ENCODE measurements around the gene SCN2B.

The SCN2B gene

DNA sequence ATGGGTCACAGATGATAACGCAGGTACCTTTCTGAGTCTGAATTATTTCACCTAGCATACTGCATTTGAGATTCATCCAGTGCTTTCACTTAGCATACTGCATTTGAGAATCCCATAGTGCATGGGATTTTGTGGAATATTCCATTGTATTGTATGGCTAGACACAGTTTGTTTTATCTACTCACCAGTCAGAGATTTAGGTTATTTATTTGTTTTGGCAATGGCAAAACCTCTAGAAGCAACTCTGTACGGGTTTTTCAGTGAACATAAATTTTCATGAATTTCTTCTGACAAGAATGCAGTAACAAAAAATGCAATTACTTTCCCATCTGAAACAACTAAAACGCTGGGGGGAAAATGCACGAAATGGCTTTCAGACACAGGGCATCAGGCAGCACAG is 48.1 kb downstream of the SCN2B start:
- TF ChIP-seq POLR2A (IDR thresholded peaks at IDR 0.05; ENCODE audit: low read depth, low read length) (no peak), PAX5 (IDR thresholded peaks at IDR 0.05; ENCODE audit: insufficient read depth, low read length, severe bottlenecking) (no peak), POU2F2 (IDR thresholded peaks at IDR 0.05; ENCODE audit: low read depth, low read length) (no peak), POLR2AphosphoS5 (IDR thresholded peaks at IDR 0.05; ENCODE audit: low read depth, low read length) (no peak), SPI1 (IDR thresholded peaks at IDR 0.05; ENCODE audit: low read depth, low read length) (no peak), TAF1 (IDR thresholded peaks at IDR 0.05; ENCODE audit: low read depth, low read length) (no peak)
- no peak for DNase-seq (ENCODE audit: insufficient read length, low spot score)
- FAIRE-seq, result no peak

- TF ChIP-seq POU2F2 (IDR thresholded peaks at IDR 0.05; ENCODE audit: low read depth, low read length) (peak; percentile 41; the same call in 1 of the 2 replicates), POLR2AphosphoS5 (IDR thresholded peaks at IDR 0.05; ENCODE audit: low read depth, low read length) (peak; percentile 63; the same call in 1 of the 2 replicates), POLR2A (IDR thresholded peaks at IDR 0.05; ENCODE audit: low read depth, low read length) (peak; percentile 77), SPI1 (IDR thresholded peaks at IDR 0.05; ENCODE audit: low read depth, low read length) (no peak)
- DNase-seq (ENCODE audit: insufficient read length, low spot score) (no peak), FAIRE-seq (peak; percentile 5)
Measured at GRCh38 chr11:118126082-118126838, 50.2 kb downstream of the SCN2B start.

GRCh38 chr11:118124929-118125535 is 51.4 kb downstream of the SCN2B start:
- TF ChIP-seq POLR2A (IDR thresholded peaks at IDR 0.05; ENCODE audit: low read depth, low read length), result no peak
- no peak for DNase-seq (ENCODE audit: insufficient read length, low spot score)
- FAIRE-seq, result no peak

GRCh38 chr11:118120793-118121192 is 55.6 kb downstream of the SCN2B start:
- no peak for TF ChIP-seq POLR2A (IDR thresholded peaks at IDR 0.05; ENCODE audit: low read depth, low read length)
- TF ChIP-seq POLR2AphosphoS5 (IDR thresholded peaks at IDR 0.05; ENCODE audit: low read depth, low read length), result no peak
- no peak for TF ChIP-seq TAF1 (IDR thresholded peaks at IDR 0.05; ENCODE audit: low read depth, low read length)
- TF ChIP-seq SPI1 (IDR thresholded peaks at IDR 0.05; ENCODE audit: low read depth, low read length), result no peak
- FAIRE-seq, result no peak
- no peak for DNase-seq (ENCODE audit: insufficient read length, low spot score)

GRCh38 chr11:118117790-118118601 is 58.4 kb downstream of the SCN2B start:
- FAIRE-seq (no peak), DNase-seq (ENCODE audit: insufficient read length, low spot score) (no peak)
- TF ChIP-seq POLR2AphosphoS5 (IDR thresholded peaks at IDR 0.05; ENCODE audit: low read depth, low read length) (no peak), SPI1 (IDR thresholded peaks at IDR 0.05; ENCODE audit: low read depth, low read length) (no peak), TAF1 (IDR thresholded peaks at IDR 0.05; ENCODE audit: low read depth, low read length) (no peak), PAX5 (IDR thresholded peaks at IDR 0.05; ENCODE audit: insufficient read depth, low read length, severe bottlenecking) (no peak), POU2F2 (IDR thresholded peaks at IDR 0.05; ENCODE audit: low read depth, low read length) (no peak), POLR2A (IDR thresholded peaks at IDR 0.05; ENCODE audit: low read depth, low read length) (no peak)

DNA sequence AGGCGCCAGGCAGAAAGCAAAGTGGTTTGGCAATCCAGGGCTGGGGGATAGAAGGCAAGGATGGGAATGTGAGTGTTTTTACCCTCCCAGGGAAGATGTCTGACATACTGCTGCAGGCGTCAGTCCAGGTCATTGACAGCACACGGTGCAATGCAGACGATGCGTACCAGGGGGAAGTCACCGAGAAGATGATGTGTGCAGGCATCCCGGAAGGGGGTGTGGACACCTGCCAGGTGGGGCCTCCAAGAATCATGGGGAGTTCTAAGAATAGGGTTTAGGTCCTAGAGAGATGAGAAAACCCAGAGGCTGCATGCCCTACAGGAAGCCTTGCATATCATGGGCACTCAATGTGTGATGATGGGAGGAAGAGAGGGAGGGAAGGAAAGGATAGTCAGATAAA is 61.4 kb downstream of the SCN2B start:
- FAIRE-seq, result no peak
- no peak for TF ChIP-seq SPI1 (IDR thresholded peaks at IDR 0.05; ENCODE audit: low read depth, low read length)
- no peak for DNase-seq (ENCODE audit: insufficient read length, low spot score)

- TF ChIP-seq POLR2AphosphoS5 (IDR thresholded peaks at IDR 0.05; ENCODE audit: low read depth, low read length) (no peak), PAX5 (IDR thresholded peaks at IDR 0.05; ENCODE audit: insufficient read depth, low read length, severe bottlenecking) (no peak), TAF1 (IDR thresholded peaks at IDR 0.05; ENCODE audit: low read depth, low read length) (no peak), POLR2A (IDR thresholded peaks at IDR 0.05; ENCODE audit: low read depth, low read length) (no peak), POU2F2 (IDR thresholded peaks at IDR 0.05; ENCODE audit: low read depth, low read length) (no peak)
- DNase-seq (ENCODE audit: insufficient read length, low spot score) (no peak), FAIRE-seq (no peak)
Measured at GRCh38 chr11:118114266-118114665, 62.2 kb downstream of the SCN2B start.

DNA sequence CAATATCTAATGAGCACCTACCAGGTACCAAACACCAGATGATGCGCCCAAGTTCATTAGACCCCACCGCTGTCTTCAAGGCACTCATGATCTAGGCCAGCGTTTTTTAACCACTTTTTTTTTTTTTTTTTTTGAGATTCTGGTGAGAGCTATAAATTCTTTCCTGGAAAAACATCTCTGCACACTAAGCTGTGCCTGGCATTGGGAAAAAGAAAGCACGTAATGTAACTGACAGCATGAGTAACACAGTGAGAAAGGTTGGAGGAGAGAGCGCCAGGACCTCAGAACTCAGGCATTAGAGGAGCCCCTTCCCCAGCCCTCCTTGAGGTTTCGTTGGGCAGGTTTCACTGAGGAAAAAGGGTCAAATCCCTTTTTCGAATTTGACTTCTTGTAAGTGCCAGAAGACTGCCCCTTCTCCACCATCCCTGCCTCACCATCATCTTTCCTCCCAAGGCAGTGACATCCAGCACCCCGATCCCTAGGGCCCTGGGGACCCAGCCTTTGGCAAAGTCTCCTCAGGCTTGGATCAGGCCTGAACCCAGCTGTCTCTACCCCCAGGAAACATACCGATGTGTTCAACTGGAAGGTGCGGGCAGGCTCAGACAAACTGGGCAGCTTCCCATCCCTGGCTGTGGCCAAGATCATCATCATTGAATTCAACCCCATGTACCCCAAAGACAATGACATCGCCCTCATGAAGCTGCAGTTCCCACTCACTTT is 63.6 kb downstream of the SCN2B start:
- DNase-seq (ENCODE audit: insufficient read length, low spot score) (no peak), FAIRE-seq (no peak)
- TF ChIP-seq PAX5 (IDR thresholded peaks at IDR 0.05; ENCODE audit: insufficient read depth, low read length, severe bottlenecking) (no peak), POLR2AphosphoS5 (IDR thresholded peaks at IDR 0.05; ENCODE audit: low read depth, low read length) (no peak), POU2F2 (IDR thresholded peaks at IDR 0.05; ENCODE audit: low read depth, low read length) (no peak), POLR2A (IDR thresholded peaks at IDR 0.05; ENCODE audit: low read depth, low read length) (no peak), SPI1 (IDR thresholded peaks at IDR 0.05; ENCODE audit: low read depth, low read length) (no peak), TAF1 (IDR thresholded peaks at IDR 0.05; ENCODE audit: low read depth, low read length) (no peak)
